Caco-2 (cell line): Measurements from ENCODE around the gene RAB9A. TPM values are rescaled to one million over a fixed set of nuclear protein-coding genes. Genes with fewer than 3 reads are reported as not detected.

ENCODE experiments used
- BruUV-seq: library from RNA; stranded (reverse); fragments of 400-500 nt; replicated peaks from 2 replicates; lab custom pipeline; 2021; lab: Mats Ljungman, UMichigan
- CTCF ChIA-PET: fragments of 300-600 bp; sonication (Branson Sonifier 250); formaldehyde crosslinking; loops from one replicate; lab custom pipeline; 2022; ENCODE audit warnings: antibody characterized with exemption; lab: Charles Lee
- POLR2A ChIA-PET: fragments of 300-600 bp; sonication (Branson Sonifier 250); formaldehyde crosslinking; loops from one replicate; lab custom pipeline; 2022; ENCODE audit warnings: antibody characterized with exemption; lab: Charles Lee
- DNase-seq, 2 experiments: peaks; one replicate each; pipeline versions ENCODE4 v3.0.0 to v3.0.0-alpha.2; 2020 to 2022
- H3K27me3 ChIP-seq: replicated peaks from 2 replicates; pipeline ENCODE4 v1.6.0; 2011; ENCODE audit warnings: low read length; ENCODE audit not compliant: control insufficient read depth, insufficient read depth
- H3K36me3 ChIP-seq: 2 replicates; pipeline ENCODE4 v1.5.1; 2011; ENCODE audit warnings: low read length; ENCODE audit not compliant: control insufficient read depth, insufficient read depth
- H3K4me1 ChIP-seq: fragments of 250-450 bp; sonication (Bioruptor Pico); 2 replicates; pipeline ENCODE4 v1.5.1; 2020; ENCODE audit warnings: mild to moderate bottlenecking
- H3K4me3 ChIP-seq: 2 replicates; pipeline ENCODE4 v1.5.1; 2011; ENCODE audit warnings: low read depth, mild to moderate bottlenecking, control low read depth, low read length
- H3K9me3 ChIP-seq: fragments of 250-450 bp; sonication (Bioruptor Pico); 2 replicates; pipeline ENCODE4 v1.5.1; 2020; ENCODE audit warnings: mild to moderate bottlenecking, moderate library complexity
- H3K27ac Mint-ChIP-seq: one replicate; pipeline ENCODE4 v1.8.0; 2022; ENCODE audit warnings: mixed read lengths; ENCODE audit not compliant: unreplicated experiment
- H3K27me3 Mint-ChIP-seq: one replicate; pipeline ENCODE4 v1.8.0; 2022; ENCODE audit warnings: mixed read lengths; ENCODE audit not compliant: insufficient read depth, unreplicated experiment
- H3K36me3 Mint-ChIP-seq: one replicate; pipeline ENCODE4 v1.8.0; 2022; ENCODE audit warnings: mild to moderate bottlenecking, mixed read lengths; ENCODE audit not compliant: insufficient read depth, unreplicated experiment
- H3K4me1 Mint-ChIP-seq: one replicate; pipeline ENCODE4 v1.8.0; 2022; ENCODE audit warnings: low read depth, mixed read lengths; ENCODE audit not compliant: unreplicated experiment
- H3K4me3 Mint-ChIP-seq: one replicate; pipeline ENCODE4 v1.8.0; 2022; ENCODE audit warnings: mild to moderate bottlenecking, moderate library complexity, mixed read lengths; ENCODE audit not compliant: unreplicated experiment
- H3K9me3 Mint-ChIP-seq: one replicate; pipeline ENCODE4 v1.8.0; 2022; ENCODE audit warnings: mixed read lengths; ENCODE audit not compliant: unreplicated experiment
- intact Hi-C: fragments of 100-400 bp; cut with micrococcal nuclease; formaldehyde crosslinking; loops from one replicate; pipeline ENCODE4 v1.10.0; 2022; ENCODE audit not compliant: unreplicated experiment
- total RNA-seq: library from RNA; stranded (reverse); gene quantifications from 2 replicates; pipeline ENCODE4 v1.2.3, GENCODE V29; 2022
- TF ChIP-seq, protein P1 (sequence below), 2 experiments: fragments of 200-600 bp in 1 of 2; IDR thresholded peaks; 1 replicate in 1 of 2; 2 replicates in 1 of 2; pipeline versions ENCODE4 v1.5.1 to v1.8.0; 2011 to 2022; ENCODE audit warnings: antibody characterized with exemption in 1 of 2, control low read depth in 1 of 2, inconsistent platforms in 1 of 2, low read depth in 1 of 2, low read length in 1 of 2, mild to moderate bottlenecking in 1 of 2, moderate library complexity in 1 of 2; ENCODE audit not compliant: insufficient read depth in 1 of 2, severe bottlenecking in 1 of 2, unreplicated experiment in 1 of 2

Gene RAB9A
- total RNA-seq, 1 experiment from 2014 or later = 22.9 TPM

DNA sequence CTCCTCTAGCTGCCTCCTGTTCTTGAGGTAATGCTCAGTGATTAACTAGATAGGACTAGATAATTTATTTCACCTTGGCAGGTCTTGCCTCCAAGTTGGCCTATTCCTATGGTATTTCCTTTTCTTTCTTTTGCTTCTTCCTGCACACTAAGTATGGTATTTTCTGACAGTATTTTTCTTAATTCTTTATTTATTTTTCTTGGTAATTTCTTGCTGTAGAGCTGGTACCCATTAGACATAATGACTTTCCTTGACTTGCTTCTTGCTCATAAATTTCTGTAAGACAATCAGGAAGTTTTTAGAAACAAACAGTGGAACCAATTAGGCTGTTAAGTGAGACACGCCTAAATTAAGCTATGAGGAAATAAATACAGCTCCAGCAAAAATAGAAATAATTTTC lies 9.5 kb downstream of the RAB9A start:
- Mint-ChIP-seq H3K27ac (no peak overlapping the region), H3K4me3 (no peak overlapping the region), H3K36me3 (peaks cover 26% of the 10 kb centered on the region), H3K4me1 (peaks cover 30% of the 10 kb centered on the region), H3K9me3 (no peaks in the 10 kb centered on the region), H3K27me3 (no peaks in the 10 kb centered on the region)
- no peak for DNase-seq
- H3K9me3 ChIP-seq = no peaks in the 10 kb centered on the region
- BruUV-seq = no TSS peak
- CTCF ChIA-PET = no interaction called here
- TF ChIP-seq, protein P1, sequence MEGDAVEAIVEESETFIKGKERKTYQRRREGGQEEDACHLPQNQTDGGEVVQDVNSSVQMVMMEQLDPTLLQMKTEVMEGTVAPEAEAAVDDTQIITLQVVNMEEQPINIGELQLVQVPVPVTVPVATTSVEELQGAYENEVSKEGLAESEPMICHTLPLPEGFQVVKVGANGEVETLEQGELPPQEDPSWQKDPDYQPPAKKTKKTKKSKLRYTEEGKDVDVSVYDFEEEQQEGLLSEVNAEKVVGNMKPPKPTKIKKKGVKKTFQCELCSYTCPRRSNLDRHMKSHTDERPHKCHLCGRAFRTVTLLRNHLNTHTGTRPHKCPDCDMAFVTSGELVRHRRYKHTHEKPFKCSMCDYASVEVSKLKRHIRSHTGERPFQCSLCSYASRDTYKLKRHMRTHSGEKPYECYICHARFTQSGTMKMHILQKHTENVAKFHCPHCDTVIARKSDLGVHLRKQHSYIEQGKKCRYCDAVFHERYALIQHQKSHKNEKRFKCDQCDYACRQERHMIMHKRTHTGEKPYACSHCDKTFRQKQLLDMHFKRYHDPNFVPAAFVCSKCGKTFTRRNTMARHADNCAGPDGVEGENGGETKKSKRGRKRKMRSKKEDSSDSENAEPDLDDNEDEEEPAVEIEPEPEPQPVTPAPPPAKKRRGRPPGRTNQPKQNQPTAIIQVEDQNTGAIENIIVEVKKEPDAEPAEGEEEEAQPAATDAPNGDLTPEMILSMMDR (IDR thresholded peaks at IDR 0.05; ENCODE audit: insufficient read depth in 1 of 2, low read depth in 1 of 2, low read length in 1 of 2, severe bottlenecking in 1 of 2, unreplicated experiment in 1 of 2) = no peak
- H3K36me3 ChIP-seq = no peaks in the 10 kb centered on the region
- H3K27me3 ChIP-seq = no peaks in the 10 kb centered on the region
- intact Hi-C loops = no loop called here
- H3K4me1 ChIP-seq = no peaks in the 10 kb centered on the region; the same call in 1 of the 2 replicates
- no peak overlapping the region for H3K4me3 ChIP-seq
- POLR2A ChIA-PET = no interaction called here

DNA sequence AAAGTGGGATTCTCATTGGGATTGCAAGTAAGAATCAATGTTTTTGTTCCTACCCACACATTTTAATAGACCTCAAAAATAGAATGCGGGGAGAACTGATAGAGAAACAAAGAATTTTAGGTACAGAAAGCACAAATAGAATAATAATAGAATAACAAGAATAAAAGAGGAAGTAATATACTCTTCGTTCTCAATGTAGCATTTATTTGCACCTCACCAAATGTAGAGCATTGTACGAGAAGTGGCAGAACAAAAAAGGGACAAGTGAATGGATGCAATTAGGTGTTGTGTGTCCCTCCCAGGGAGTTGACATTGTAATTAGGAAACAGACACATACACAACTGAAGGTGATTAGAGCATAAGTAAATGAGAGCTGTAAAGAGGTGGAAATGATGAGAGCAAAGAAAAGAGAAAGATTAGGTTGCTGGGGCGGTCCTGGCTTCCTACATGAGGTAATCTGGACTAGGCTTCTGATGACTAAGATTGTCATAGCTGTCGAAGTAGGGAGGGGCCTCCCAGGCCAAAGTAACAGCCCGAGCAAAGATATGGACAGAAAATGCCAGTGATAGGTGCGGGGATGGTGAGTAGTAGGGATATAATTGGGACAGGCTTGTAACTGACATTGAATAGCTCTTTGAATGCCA lies 10.4 kb downstream of the RAB9A start:
- H3K36me3 Mint-ChIP-seq = peaks cover 26% of the 10 kb centered on the region
- H3K9me3 Mint-ChIP-seq = no peaks in the 10 kb centered on the region
- H3K27ac Mint-ChIP-seq = no peak overlapping the region
- TF ChIP-seq, protein P1 (IDR thresholded peaks at IDR 0.05; ENCODE audit: insufficient read depth in 1 of 2, low read depth in 1 of 2, low read length in 1 of 2, severe bottlenecking in 1 of 2, unreplicated experiment in 1 of 2) = no peak
- Histone ChIP-seq H3K4me3 (no peak overlapping the region), H3K36me3 (no peaks in the 10 kb centered on the region), H3K9me3 (no peaks in the 10 kb centered on the region), H3K27me3 (no peaks in the 10 kb centered on the region), H3K4me1 (no peaks in the 10 kb centered on the region)
- peaks cover 27% of the 10 kb centered on the region for H3K4me1 Mint-ChIP-seq
- no TSS peak for BruUV-seq
- DNase-seq = no peak
- H3K27me3 Mint-ChIP-seq = no peaks in the 10 kb centered on the region
- intact Hi-C loops = no loop called here
- CTCF ChIA-PET = no interaction called here
- POLR2A ChIA-PET = no interaction called here
- H3K4me3 Mint-ChIP-seq = no peak overlapping the region

DNA sequence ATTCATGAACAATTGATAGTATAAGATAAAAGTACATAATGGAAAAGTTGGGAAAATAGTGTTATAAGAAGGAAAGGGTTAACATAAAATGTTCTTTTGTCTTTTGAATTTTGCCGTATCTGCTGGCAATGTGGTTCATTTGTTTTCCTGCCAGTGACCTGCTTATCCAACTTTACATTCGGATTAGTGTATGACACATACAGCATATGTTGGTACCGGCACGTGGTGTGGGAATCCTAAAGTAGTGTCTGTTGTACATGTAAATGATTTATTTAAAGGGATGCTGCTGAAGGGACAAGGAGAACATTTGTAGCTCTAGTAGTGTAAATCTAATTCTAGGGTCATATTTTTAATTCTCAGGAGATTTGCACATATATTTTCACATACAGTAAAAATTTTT lies 11.5 kb downstream of the RAB9A start:
- Histone ChIP-seq H3K36me3 (no peaks in the 10 kb centered on the region), H3K4me1 (no peaks in the 10 kb centered on the region), H3K4me3 (no peak overlapping the region), H3K27me3 (no peaks in the 10 kb centered on the region), H3K9me3 (no peaks in the 10 kb centered on the region)
- TF ChIP-seq, protein P1 (IDR thresholded peaks at IDR 0.05; ENCODE audit: insufficient read depth in 1 of 2, low read depth in 1 of 2, low read length in 1 of 2, severe bottlenecking in 1 of 2, unreplicated experiment in 1 of 2) = no peak
- no peak overlapping the region for H3K4me3 Mint-ChIP-seq
- no peak overlapping the region for H3K27ac Mint-ChIP-seq
- BruUV-seq = no TSS peak
- DNase-seq = no peak
- CTCF ChIA-PET = no interaction called here
- intact Hi-C loops = no loop called here
- H3K27me3 Mint-ChIP-seq = no peaks in the 10 kb centered on the region
- no peaks in the 10 kb centered on the region for H3K9me3 Mint-ChIP-seq
- H3K4me1 Mint-ChIP-seq = peaks cover 23% of the 10 kb centered on the region
- peaks cover 21% of the 10 kb centered on the region for H3K36me3 Mint-ChIP-seq
- POLR2A ChIA-PET = interaction anchor here (0.6 kb wide), 1 partner anchor 32 kb away, joined by 3 read pairs; no protein-coding TSS in a partner anchor
